Measurements from ENCODE around the gene UTP14C.
"Not testable (repeated sequence)": the region's sequence is repeated elsewhere in the genome, so short reads cannot be mapped to it uniquely, and the experiment has no call there.

UTP14C gene

GRCh38 chr13:52033039-52033438 lies 8.5 kb downstream of the UTP14C start:
- in situ Hi-C loops (cut with MboI; ENCODE audit: low pct_unique_long_range_greater_than_20kb, low sequenced_read_pairs) = no loop called here

GRCh38 chr13:52034616-52035226 lies 10.2 kb downstream of the UTP14C start:
- in situ Hi-C loops (cut with MboI; ENCODE audit: low pct_unique_long_range_greater_than_20kb, low sequenced_read_pairs) = no loop called here
- no peak for DNase-seq

More at GRCh38 chr13:52033039-52033438, 8.5 kb downstream of the UTP14C start:
- DNase-seq = no peak

- no peak for DNase-seq
- in situ Hi-C loops (cut with MboI; ENCODE audit: low pct_unique_long_range_greater_than_20kb, low sequenced_read_pairs) = no loop called here
These were observed 11.5 kb downstream of the UTP14C start for GRCh38 chr13:52036037-52036436.

GRCh38 chr13:52043675-52044074 lies 19.2 kb downstream of the UTP14C start:
- in situ Hi-C loops (cut with MboI; ENCODE audit: low pct_unique_long_range_greater_than_20kb, low sequenced_read_pairs) = no loop called here
- DNase-seq = no peak

GRCh38 chr13:52047463-52047862 lies 23.0 kb downstream of the UTP14C start:
- in situ Hi-C loops (cut with MboI; ENCODE audit: low pct_unique_long_range_greater_than_20kb, low sequenced_read_pairs) = no loop called here
- DNase-seq = no peak

- DNase-seq = no peak
- in situ Hi-C loops (cut with MboI; ENCODE audit: low pct_unique_long_range_greater_than_20kb, low sequenced_read_pairs) = no loop called here
These were observed 24.0 kb downstream of the UTP14C start for GRCh38 chr13:52048516-52048915.

GRCh38 chr13:52051400-52051799 lies 26.9 kb downstream of the UTP14C start:
- in situ Hi-C loops (cut with MboI; ENCODE audit: low pct_unique_long_range_greater_than_20kb, low sequenced_read_pairs) = no loop called here

GRCh38 chr13:52053460-52053859 lies 29.0 kb downstream of the UTP14C start:
- in situ Hi-C loops (cut with MboI; ENCODE audit: low pct_unique_long_range_greater_than_20kb, low sequenced_read_pairs) = no loop called here
- DNase-seq = no peak

More at GRCh38 chr13:52051400-52051799, 26.9 kb downstream of the UTP14C start:
- DNase-seq = no peak

- DNase-seq; in situ Hi-C loops (cut with MboI; ENCODE audit: low pct_unique_long_range_greater_than_20kb, low sequenced_read_pairs): not testable (repeated sequence)
These were observed 36.6 kb downstream of the UTP14C start for GRCh38 chr13:52061064-52061463.

GRCh38 chr13:52061587-52061986 lies 37.1 kb downstream of the UTP14C start:
- in situ Hi-C loops (cut with MboI; ENCODE audit: low pct_unique_long_range_greater_than_20kb, low sequenced_read_pairs) = no loop called here
- no peak for DNase-seq

- in situ Hi-C loops (cut with MboI; ENCODE audit: low pct_unique_long_range_greater_than_20kb, low sequenced_read_pairs) = no loop called here
- peak; percentile 37 for DNase-seq
These were observed 42.7 kb downstream of the UTP14C start for GRCh38 chr13:52067237-52067636.

- in situ Hi-C loops (cut with MboI; ENCODE audit: low pct_unique_long_range_greater_than_20kb, low sequenced_read_pairs) = no loop called here
These were observed 46.5 kb downstream of the UTP14C start for GRCh38 chr13:52070929-52071523.

More at GRCh38 chr13:52070929-52071523, 46.5 kb downstream of the UTP14C start:
- DNase-seq = peak; percentile 68
